ENCODE results near the gene LTO1.

The LTO1 gene

DNA sequence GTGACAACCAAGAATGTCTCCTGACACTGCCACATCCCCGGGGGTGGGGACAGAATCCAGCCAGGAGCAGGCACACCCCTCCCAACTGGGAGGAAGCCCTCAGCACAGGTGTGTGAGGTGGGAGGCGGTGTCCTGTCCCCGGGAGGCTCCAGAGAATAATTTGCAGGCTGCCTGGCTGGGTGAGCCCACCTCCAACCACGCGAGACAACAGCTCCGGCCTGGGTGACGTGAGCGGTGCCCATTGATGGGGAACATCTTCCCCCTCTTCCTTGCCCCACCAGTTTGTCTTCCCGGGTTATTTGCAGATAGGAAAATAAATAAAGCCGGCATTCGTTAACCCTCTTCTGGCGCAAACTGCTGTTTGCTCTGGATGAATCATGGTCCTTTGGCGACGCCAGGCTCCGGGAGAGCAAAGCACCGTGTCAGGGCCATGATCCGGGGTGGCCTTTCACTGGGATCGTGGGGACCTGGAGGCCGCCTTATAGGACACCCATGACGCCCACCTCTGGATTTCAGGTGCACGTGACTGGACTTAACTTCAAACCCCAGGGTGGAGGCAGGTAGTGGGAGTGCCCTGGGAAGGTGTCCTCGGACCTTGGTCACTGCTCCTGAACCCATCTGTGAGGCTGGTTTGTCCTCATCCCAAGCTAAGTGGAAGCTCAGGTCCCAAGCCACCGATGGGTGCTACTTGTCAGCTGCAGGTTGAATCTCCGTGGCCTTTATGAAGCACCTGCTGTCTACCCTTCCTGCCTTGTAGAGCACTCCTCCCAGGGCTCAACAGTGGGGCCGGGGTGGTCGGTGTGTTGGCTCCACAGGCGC is 20.3 kb downstream of the LTO1 start:
- Histone ChIP-seq H3K27ac (ENCODE audit: low read length) (no peak overlapping the region), H3K4me1 (ENCODE audit: control insufficient read depth in 1 of 2, insufficient read depth in 2 of 2, low read length in 2 of 2) (peaks cover 0 to 8% of the 10 kb centered on the region in 2 donors), H3K27me3 (ENCODE audit: low read depth, low read length) (no peaks in the 10 kb centered on the region), H3K36me3 (ENCODE audit: control insufficient read depth in 1 of 2, insufficient read depth in 2 of 2, low read length in 2 of 2) (peaks cover 10 to 27% of the 10 kb centered on the region in 2 donors), H3K4me3 (ENCODE audit: low read depth in 1 of 2, low read length in 2 of 2) (no peak overlapping the region), H3K9me3 (ENCODE audit: control insufficient read depth in 1 of 2, low read length in 2 of 2) (no peaks in the 10 kb centered on the region)

- H3K27ac ChIP-seq (ENCODE audit: low read length) = no peak overlapping the region
- H3K4me1 ChIP-seq (ENCODE audit: control insufficient read depth in 1 of 2, insufficient read depth in 2 of 2, low read length in 2 of 2) = peaks cover 0 to 8% of the 10 kb centered on the region in 2 donors
- H3K36me3 ChIP-seq (ENCODE audit: control insufficient read depth in 1 of 2, insufficient read depth in 2 of 2, low read length in 2 of 2) = peaks cover 10 to 33% of the 10 kb centered on the region in 2 donors
- H3K4me3 ChIP-seq (ENCODE audit: low read depth in 1 of 2, low read length in 2 of 2) = no peak overlapping the region
- H3K27me3 ChIP-seq (ENCODE audit: low read depth, low read length) = no peaks in the 10 kb centered on the region
- no peaks in the 10 kb centered on the region for H3K9me3 ChIP-seq (ENCODE audit: control insufficient read depth in 1 of 2, low read length in 2 of 2)
Observed at GRCh38 chr11:69654001-69654659, 21.0 kb downstream of the LTO1 start.

DNA sequence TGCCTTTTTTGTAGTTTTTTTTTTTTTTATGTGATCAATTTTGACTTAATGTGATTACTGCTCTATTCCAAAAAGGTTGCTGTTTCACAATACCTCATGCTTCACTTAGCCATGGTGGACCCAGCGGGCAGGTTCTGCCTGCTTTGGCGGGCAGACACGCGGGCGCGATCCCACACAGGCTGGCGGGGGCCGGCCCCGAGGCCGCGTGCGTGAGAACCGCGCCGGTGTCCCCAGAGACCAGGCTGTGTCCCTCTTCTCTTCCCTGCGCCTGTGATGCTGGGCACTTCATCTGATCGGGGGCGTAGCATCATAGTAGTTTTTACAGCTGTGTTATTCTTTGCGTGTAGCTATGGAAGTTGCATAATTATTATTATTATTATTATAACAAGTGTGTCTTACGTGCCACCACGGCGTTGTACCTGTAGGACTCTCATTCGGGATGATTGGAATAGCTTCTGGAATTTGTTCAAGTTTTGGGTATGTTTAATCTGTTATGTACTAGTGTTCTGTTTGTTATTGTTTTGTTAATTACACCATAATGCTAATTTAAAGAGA is 21.7 kb downstream of the LTO1 start:
- Histone ChIP-seq H3K36me3 (ENCODE audit: control insufficient read depth in 1 of 2, insufficient read depth in 2 of 2, low read length in 2 of 2) (peaks cover 14 to 33% of the 10 kb centered on the region in 2 donors), H3K27me3 (ENCODE audit: low read depth, low read length) (no peaks in the 10 kb centered on the region)

GRCh38 chr11:69652999-69653398 is 22.2 kb downstream of the LTO1 start:
- Histone ChIP-seq H3K9me3 (ENCODE audit: control insufficient read depth in 1 of 2, low read length in 2 of 2) (no peaks in the 10 kb centered on the region), H3K4me3 (ENCODE audit: low read depth in 1 of 2, low read length in 2 of 2) (no peak overlapping the region), H3K27ac (ENCODE audit: low read length) (no peak overlapping the region), H3K27me3 (ENCODE audit: low read depth, low read length) (no peaks in the 10 kb centered on the region), H3K36me3 (ENCODE audit: control insufficient read depth in 1 of 2, insufficient read depth in 2 of 2, low read length in 2 of 2) (peaks cover 14 to 38% of the 10 kb centered on the region in 2 donors), H3K4me1 (ENCODE audit: control insufficient read depth in 1 of 2, insufficient read depth in 2 of 2, low read length in 2 of 2) (peaks cover 0 to 3% of the 10 kb centered on the region in 2 donors)

More for the DNA sequence above, 21.7 kb downstream of the LTO1 start:
- Histone ChIP-seq H3K27ac (ENCODE audit: low read length) (no peak overlapping the region), H3K9me3 (ENCODE audit: control insufficient read depth in 1 of 2, low read length in 2 of 2) (no peaks in the 10 kb centered on the region), H3K4me3 (ENCODE audit: low read depth in 1 of 2, low read length in 2 of 2) (no peak overlapping the region), H3K4me1 (ENCODE audit: control insufficient read depth in 1 of 2, insufficient read depth in 2 of 2, low read length in 2 of 2) (peaks cover 0 to 8% of the 10 kb centered on the region in 2 donors)

GRCh38 chr11:69651834-69652620 is 23.1 kb downstream of the LTO1 start:
- no peaks in the 10 kb centered on the region for H3K4me1 ChIP-seq (ENCODE audit: control insufficient read depth in 1 of 2, insufficient read depth in 2 of 2, low read length in 2 of 2)
- H3K4me3 ChIP-seq (ENCODE audit: low read depth in 1 of 2, low read length in 2 of 2) = no peak overlapping the region
- no peaks in the 10 kb centered on the region for H3K9me3 ChIP-seq (ENCODE audit: control insufficient read depth in 1 of 2, low read length in 2 of 2)
- no peaks in the 10 kb centered on the region for H3K27me3 ChIP-seq (ENCODE audit: low read depth, low read length)
- peaks cover 14 to 38% of the 10 kb centered on the region in 2 donors for H3K36me3 ChIP-seq (ENCODE audit: control insufficient read depth in 1 of 2, insufficient read depth in 2 of 2, low read length in 2 of 2)
- no peak overlapping the region for H3K27ac ChIP-seq (ENCODE audit: low read length)

DNA sequence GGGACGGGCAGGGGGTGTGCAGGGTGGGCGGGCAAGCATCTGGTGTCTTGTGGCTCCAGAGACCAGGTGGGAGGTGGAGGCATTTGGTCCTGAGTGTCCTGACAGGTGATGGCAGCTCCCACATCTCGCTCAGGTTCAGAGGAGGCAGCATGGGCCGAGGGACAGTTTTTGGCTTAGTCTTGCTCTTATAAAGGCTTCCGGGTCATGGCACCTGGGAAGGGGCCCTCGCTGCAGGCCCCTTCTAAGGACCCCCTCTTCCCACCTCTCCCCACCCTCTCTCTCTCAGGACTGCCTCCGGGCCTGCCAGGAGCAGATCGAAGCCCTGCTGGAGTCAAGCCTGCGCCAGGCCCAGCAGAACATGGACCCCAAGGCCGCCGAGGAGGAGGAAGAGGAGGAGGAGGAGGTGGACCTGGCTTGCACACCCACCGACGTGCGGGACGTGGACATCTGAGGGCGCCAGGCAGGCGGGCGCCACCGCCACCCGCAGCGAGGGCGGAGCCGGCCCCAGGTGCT is 24.3 kb downstream of the LTO1 start:
- Histone ChIP-seq H3K36me3 (ENCODE audit: control insufficient read depth in 1 of 2, insufficient read depth in 2 of 2, low read length in 2 of 2) (peaks cover 14 to 38% of the 10 kb centered on the region in 2 donors), H3K4me3 (ENCODE audit: low read depth in 1 of 2, low read length in 2 of 2) (no peak overlapping the region), H3K9me3 (ENCODE audit: control insufficient read depth in 1 of 2, low read length in 2 of 2) (no peaks in the 10 kb centered on the region), H3K4me1 (ENCODE audit: control insufficient read depth in 1 of 2, insufficient read depth in 2 of 2, low read length in 2 of 2) (no peaks in the 10 kb centered on the region), H3K27me3 (ENCODE audit: low read depth, low read length) (no peaks in the 10 kb centered on the region), H3K27ac (ENCODE audit: low read length) (no peak overlapping the region)

DNA sequence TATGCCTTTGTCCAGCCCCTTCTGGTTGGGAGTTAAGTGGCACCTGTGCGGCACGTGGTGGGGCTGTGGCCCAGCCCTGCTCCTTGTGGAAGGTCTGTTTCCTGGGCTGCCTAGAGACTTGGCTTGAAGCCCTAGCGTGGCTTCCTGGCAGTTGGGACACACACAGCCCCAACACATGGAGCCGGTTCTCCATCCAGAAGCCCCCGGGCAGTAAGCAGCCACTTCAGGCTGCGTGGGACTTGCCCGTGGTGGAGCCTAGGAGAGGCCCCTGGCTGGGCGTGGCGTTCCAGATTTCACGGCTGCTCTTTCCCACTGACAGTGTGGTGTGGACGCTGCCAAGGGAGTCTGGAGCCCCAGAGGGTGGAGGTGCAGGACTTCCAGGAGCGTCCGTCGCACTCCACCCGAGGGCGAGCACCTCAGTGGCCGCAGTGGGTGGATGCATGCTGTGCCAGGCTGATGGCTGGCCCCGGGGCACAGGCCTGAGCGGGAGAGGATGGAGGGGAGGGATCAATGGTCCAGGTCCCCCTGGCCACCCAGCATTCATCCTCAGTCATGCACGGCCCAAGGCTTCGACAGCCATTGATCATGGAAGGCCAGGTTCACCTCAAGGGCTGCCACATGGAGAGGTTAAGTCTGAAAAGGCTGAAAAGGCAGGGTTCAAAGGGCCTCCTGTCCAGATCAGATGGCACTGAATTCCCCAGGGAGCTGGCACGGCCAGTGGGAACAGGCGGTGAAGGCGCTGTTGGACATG is 24.9 kb downstream of the LTO1 start:
- Histone ChIP-seq H3K27ac (ENCODE audit: low read length) (no peak overlapping the region), H3K36me3 (ENCODE audit: control insufficient read depth in 1 of 2, insufficient read depth in 2 of 2, low read length in 2 of 2) (peaks cover 14 to 38% of the 10 kb centered on the region in 2 donors), H3K27me3 (ENCODE audit: low read depth, low read length) (no peaks in the 10 kb centered on the region), H3K4me3 (ENCODE audit: low read depth in 1 of 2, low read length in 2 of 2) (no peak overlapping the region), H3K4me1 (ENCODE audit: control insufficient read depth in 1 of 2, insufficient read depth in 2 of 2, low read length in 2 of 2) (peaks cover 0 to 1% of the 10 kb centered on the region in 2 donors), H3K9me3 (ENCODE audit: control insufficient read depth in 1 of 2, low read length in 2 of 2) (no peaks in the 10 kb centered on the region)

DNA sequence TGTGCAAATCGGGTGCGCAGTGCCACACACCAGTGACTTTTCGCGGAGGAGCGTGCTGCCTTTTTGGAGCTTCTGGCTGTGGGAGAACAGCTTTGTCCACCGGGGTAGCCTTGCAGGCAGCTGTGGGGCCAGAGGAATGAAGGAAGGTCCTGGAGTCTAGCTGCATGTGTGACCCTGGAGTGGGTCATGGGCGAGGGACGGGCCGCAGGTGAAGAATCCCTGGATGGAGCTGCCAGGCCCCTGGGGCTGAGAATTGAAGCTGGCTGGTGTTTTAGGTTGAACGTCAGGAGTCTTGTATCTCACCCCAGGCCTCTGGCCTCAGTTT is 25.6 kb downstream of the LTO1 start:
- no peak overlapping the region for H3K27ac ChIP-seq (ENCODE audit: low read length)
- H3K4me3 ChIP-seq (ENCODE audit: low read depth in 1 of 2, low read length in 2 of 2) = no peak overlapping the region
- no peaks in the 10 kb centered on the region for H3K27me3 ChIP-seq (ENCODE audit: low read depth, low read length)
- peaks cover 0 to 8% of the 10 kb centered on the region in 2 donors for H3K4me1 ChIP-seq (ENCODE audit: control insufficient read depth in 1 of 2, insufficient read depth in 2 of 2, low read length in 2 of 2)
- H3K36me3 ChIP-seq (ENCODE audit: control insufficient read depth in 1 of 2, insufficient read depth in 2 of 2, low read length in 2 of 2) = peaks cover 14 to 38% of the 10 kb centered on the region in 2 donors
- H3K9me3 ChIP-seq (ENCODE audit: control insufficient read depth in 1 of 2, low read length in 2 of 2) = no peaks in the 10 kb centered on the region

- peaks cover 0 to 14% of the 10 kb centered on the region in 2 donors for H3K4me1 ChIP-seq (ENCODE audit: control insufficient read depth in 1 of 2, insufficient read depth in 2 of 2, low read length in 2 of 2)
- H3K4me3 ChIP-seq (ENCODE audit: low read depth in 1 of 2, low read length in 2 of 2) = no peak overlapping the region
- H3K9me3 ChIP-seq (ENCODE audit: control insufficient read depth in 1 of 2, low read length in 2 of 2) = no peaks in the 10 kb centered on the region
- H3K27ac ChIP-seq (ENCODE audit: low read length) = no peak overlapping the region
- H3K27me3 ChIP-seq (ENCODE audit: low read depth, low read length) = no peaks in the 10 kb centered on the region
- peaks cover 14 to 38% of the 10 kb centered on the region in 2 donors for H3K36me3 ChIP-seq (ENCODE audit: control insufficient read depth in 1 of 2, insufficient read depth in 2 of 2, low read length in 2 of 2)
Observed at GRCh38 chr11:69648679-69649575, 26.2 kb downstream of the LTO1 start.

Data from muscle layer of duodenum (tissue), 2 donors.